H1 (cell line): ENCODE results near the gene HSPD1. TPM values are rescaled to one million over a fixed set of nuclear protein-coding genes. Genes with fewer than 3 reads are reported as not detected.

Source experiments
- CHD7 ChIP-seq: fragments of 300-600 bp; sonication (generic); IDR thresholded peaks from 2 replicates; pipeline ENCODE4 v1.7.1; 2012; ENCODE audit warnings: low read length, moderate library complexity, mild to moderate bottlenecking, inconsistent platforms; ENCODE audit not compliant: insufficient replicate concordance
- RNF2 ChIP-seq: fragments of 200-900, 300-1000 bp; sonication (generic); IDR thresholded peaks from 2 replicates; pipeline ENCODE4 v1.7.1; 2016; ENCODE audit warnings: borderline replicate concordance, low read depth, mild to moderate bottlenecking, antibody characterized with exemption, low read length; ENCODE audit not compliant: poor library complexity, severe bottlenecking; ENCODE audit errors: missing control alignments
- SAP30 ChIP-seq: fragments of 300-600 bp; sonication (generic); IDR thresholded peaks from 2 replicates; pipeline ENCODE4 v1.7.1; 2012; ENCODE audit warnings: low read length, moderate library complexity, mild to moderate bottlenecking, inconsistent platforms; ENCODE audit not compliant: insufficient read depth, insufficient replicate concordance
- TBP ChIP-seq: IDR thresholded peaks from 2 replicates; pipeline ENCODE4 v1.6.1; 2011; ENCODE audit warnings: low read depth, low read length, improper control_type of control experiment
- polyA plus RNA-seq, 7 experiments: library from polyadenylated mRNA; depleted of rRNA in 3 of 7; stranded (reverse) in 5 of 7; unstranded in 2 of 7; fragments of >200 nt in 5 of 7; fragments of 200-250 nt in 2 of 7; gene quantifications; 1 replicate in 5 of 7; 2 replicates in 1 of 7; 4 replicates in 1 of 7; pipeline versions ENCODE4 v1.2.1 to v1.2.3, GENCODE V29; 2011 to 2013; ENCODE audit warnings: missing spikeins in 2 of 7, mixed read lengths in 2 of 7
- total RNA-seq: library from RNA; stranded (reverse); fragmentation: NEBNext Ultra II Directional; extraction: Animal tissue kit (Norgen Biotek cat#: 25700); gene quantifications from 2 replicates; pipeline ENCODE4 v1.2.1, GENCODE V29; 2021
- TF ChIP-seq, protein P1 (sequence below): IDR thresholded peaks from 2 replicates; pipeline ENCODE4 v1.6.1; 2011; ENCODE audit warnings: low read length, improper control_type of control experiment
- TF ChIP-seq, protein P2 (sequence below): IDR thresholded peaks from 2 replicates; pipeline ENCODE4 v1.6.1; 2011; ENCODE audit warnings: low read depth, mild to moderate bottlenecking, low read length; ENCODE audit not compliant: insufficient read depth

The HSPD1 gene
- total and polyA plus RNA-seq, 2 of the 8 experiments (the other 6 are each of a cell fraction or from before 2014, with no cell fraction given) = 221 to 1,108 TPM

- TF ChIP-seq, protein P1, sequence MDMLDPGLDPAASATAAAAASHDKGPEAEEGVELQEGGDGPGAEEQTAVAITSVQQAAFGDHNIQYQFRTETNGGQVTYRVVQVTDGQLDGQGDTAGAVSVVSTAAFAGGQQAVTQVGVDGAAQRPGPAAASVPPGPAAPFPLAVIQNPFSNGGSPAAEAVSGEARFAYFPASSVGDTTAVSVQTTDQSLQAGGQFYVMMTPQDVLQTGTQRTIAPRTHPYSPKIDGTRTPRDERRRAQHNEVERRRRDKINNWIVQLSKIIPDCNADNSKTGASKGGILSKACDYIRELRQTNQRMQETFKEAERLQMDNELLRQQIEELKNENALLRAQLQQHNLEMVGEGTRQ = peak; percentile 15; the same call in 1 of the 2 replicates
- TF ChIP-seq SAP30 (no peak), CHD7 (no peak), TBP (peak; percentile 92), RNF2 (no peak)
- TF ChIP-seq, protein P2, sequence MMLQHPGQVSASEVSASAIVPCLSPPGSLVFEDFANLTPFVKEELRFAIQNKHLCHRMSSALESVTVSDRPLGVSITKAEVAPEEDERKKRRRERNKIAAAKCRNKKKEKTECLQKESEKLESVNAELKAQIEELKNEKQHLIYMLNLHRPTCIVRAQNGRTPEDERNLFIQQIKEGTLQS = no peak
Observed at GRCh38 chr2:197515739-197516392, 16.2 kb upstream of the HSPD1 start, which contains the start of gene MOB4 (continued).
